Middle frontal gyrus (tissue), 1 donor: ENCODE results near the gene UCHL3.

Source experiments
- DNase-seq: peaks from one replicate; pipeline ENCODE4 v3.0.0-alpha.2; 2015; ENCODE audit warnings: low spot score; ENCODE audit errors: extremely low spot score

Gene UCHL3

DNA sequence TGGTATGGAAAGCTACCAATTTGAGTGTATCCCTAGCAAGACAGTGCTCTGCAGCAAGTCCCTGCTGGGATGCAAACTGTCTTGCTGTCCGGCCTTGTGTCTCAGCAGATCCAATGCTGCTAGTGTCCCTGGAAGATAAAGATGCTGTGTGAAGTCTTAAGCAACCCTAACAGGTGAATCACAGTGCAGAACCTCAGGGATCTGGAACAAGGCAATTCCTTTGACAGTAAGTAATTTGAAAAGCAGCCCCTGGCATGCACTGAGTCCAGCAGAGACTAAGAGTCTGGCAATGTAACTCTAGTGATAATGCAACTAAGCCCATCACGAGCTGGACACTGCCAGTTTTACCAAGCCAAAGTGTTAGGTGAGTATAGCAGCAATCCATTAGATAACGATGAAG lies 1.7 kb upstream of the UCHL3 start:
- no peak for DNase-seq

DNA sequence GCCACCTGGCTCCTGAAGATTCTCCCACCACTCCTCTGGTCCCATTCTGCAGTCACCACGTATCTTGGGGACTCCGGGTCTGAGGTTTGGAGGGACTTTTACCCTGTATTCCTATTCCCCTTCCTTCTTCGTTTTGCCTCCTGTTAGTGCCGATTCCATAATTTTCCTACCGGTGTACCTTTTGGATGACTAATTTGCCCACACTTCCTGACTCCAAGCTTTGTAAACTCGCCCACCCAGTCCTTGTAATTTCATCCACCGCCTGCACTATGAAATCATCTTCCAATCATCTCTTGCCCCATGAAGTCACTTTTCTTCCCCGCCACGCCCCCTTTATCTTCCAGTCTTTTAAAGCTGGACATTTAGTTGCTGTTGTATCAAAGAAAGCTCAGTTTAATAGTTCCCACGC lies 572 bp downstream of the UCHL3 start:
- no peak for DNase-seq

DNA sequence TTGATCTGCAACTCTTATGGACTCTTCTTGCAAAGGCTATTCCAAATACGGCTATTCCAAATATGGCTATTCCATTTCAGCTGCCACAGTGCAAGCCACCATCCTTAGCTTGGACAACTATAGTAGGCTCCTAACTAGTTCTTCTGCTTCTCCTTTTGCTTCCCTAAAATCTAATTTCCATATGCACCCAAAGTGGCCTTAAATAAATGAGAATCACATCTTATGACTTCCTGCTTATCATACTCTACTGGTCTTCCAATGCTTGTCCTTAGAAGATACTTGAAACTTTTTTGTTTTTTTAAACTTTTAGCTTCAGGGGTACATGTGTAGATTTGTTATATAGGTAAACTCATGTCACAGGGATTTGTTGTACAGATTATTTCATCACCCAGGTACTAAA lies 4.9 kb downstream of the UCHL3 start:
- DNase-seq: no peak

DNA sequence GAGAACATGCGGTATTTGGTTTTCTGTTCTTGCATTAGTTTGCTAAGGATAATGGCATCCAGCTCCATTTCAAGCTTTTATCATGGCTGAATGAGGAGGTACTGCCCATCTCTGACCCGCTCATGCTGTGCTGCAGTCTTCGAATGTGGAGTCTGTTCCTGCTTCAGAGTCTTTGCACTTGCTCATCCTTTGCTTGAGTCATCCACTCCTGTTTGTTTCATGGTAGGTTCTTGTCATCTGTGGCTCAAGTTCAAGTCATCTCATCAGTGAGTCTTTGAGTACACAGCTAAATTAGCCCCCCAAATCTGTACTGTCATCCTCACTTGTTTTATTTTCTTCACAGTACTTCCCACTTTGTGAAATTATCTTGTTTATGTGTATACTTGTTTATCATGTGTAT lies 5.4 kb downstream of the UCHL3 start:
- no peak for DNase-seq

DNA sequence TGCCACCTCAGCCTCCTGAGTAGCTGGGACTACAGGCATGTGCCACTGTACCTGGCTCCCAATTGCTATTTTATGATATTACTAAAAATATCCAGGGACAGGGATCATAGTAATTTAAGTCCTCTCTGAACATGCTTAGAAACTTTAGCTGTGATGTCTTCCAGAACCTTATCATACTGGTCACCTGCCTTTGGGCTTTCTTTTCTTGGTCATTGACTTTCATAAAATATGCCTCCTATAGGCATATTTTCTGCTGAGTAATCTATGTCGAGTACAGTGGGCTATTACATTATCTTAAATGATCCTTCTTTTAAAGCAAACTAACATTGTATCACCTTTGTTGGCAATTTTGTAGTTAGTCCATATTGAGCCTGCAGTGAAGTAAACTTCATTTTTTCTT lies 6.2 kb downstream of the UCHL3 start:
- DNase-seq: no peak

DNA sequence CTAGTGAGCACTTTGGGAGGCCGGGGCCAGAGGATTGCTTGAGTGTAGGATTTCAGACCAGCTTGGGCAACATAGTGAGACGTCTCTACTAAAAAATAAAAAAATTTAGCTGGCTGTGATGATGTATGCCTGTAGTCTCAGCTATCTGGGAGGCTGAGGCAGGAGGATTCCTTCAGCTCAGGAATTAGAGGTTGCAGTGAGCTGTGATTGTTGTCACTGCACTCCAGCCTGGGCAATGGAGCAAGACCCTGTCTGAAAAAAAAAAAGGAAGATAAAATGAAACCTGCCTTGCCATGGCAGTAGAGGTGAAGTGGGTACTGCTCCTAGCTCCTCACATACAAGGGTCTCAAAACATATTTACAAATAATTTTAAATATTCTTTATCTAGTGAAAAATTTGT lies 7.4 kb downstream of the UCHL3 start:
- no peak for DNase-seq

DNA sequence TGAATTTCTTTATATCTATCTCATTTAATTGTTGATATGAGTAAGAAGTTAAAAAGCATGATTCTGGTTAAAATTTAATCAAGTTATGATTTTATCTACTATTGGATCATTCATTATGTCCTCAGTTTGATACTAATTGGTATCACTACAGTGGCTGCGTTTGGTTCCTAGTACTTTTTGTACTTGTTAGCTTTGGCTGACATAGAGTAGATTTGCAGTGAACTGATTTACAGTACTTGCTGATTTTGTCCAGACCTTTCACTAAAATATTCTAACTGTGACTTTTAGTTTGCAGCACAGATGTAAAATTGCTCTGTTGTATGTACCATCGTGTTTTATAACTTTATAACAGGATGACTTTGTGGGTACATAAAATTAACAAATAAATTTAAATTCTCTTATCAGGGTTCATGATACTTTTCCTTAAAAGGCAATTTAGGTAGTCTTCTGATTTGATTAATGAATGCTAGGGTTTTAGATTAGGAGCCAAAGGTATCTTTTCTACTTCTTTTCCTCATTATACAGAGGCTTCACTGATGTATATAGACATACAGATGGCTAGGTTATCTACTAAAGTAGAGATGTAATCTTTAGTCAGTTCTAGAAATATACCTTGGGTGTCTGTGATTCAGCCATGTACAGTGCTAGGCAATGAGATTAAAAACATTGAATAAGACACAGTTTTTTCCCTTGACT lies 8.7 kb downstream of the UCHL3 start:
- no peak for DNase-seq

DNA sequence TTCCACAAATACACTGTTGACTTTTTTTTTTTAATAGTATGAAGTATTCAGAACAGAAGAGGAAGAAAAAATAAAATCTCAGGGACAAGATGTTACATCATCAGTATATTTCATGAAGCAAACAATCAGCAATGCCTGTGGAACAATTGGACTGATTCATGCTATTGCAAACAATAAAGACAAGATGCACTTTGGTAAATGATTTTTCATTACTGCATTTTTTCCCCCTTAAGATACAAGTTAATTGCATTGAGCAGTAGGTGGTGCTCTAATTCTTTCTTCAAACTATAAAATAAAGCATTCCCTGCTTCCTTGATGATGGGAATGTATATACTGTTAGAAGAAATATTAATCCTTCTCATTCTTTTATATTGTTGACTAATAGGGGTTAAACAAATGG lies 17.1 kb downstream of the UCHL3 start:
- DNase-seq: peak; percentile 12

DNA sequence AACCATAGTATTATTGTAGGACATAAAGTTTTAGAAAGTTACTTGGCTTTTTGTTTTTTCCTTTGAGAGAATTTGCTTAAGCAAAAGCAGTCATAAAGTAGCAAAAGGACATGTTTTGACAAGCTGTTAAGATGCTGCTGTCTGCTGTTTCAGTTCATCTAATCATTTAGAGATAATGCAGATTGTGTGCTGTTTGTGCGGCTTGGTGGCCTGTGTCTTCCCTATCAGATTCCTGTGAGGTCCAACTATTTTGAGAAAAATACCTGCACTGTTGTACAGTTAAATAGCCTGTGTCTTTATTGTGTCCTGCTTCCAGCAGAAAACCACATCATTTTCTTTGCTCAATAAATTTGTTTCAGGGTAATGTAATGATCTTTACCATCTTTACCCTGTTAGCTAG lies 20.0 kb downstream of the UCHL3 start:
- no peak for DNase-seq

DNA sequence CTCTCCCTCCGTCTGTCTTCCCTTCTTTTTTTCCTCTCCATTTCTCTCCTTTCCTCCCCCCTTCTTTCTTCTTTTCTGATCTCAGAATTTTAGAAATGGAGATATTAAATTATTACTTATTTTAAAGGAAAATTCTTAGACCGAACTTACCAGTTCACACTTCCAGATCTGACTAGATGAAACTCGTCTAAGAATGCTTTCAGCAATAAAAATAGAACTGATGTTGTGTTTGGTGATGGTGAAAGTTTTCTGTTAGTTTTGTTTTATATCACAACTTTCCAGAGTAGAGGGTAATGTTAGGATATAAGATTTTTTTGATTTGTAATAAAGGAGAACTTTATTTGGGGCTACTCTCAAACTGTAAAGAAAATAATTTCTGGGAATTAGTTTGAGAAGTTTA lies 29.9 kb downstream of the UCHL3 start:
- DNase-seq: no peak

DNA sequence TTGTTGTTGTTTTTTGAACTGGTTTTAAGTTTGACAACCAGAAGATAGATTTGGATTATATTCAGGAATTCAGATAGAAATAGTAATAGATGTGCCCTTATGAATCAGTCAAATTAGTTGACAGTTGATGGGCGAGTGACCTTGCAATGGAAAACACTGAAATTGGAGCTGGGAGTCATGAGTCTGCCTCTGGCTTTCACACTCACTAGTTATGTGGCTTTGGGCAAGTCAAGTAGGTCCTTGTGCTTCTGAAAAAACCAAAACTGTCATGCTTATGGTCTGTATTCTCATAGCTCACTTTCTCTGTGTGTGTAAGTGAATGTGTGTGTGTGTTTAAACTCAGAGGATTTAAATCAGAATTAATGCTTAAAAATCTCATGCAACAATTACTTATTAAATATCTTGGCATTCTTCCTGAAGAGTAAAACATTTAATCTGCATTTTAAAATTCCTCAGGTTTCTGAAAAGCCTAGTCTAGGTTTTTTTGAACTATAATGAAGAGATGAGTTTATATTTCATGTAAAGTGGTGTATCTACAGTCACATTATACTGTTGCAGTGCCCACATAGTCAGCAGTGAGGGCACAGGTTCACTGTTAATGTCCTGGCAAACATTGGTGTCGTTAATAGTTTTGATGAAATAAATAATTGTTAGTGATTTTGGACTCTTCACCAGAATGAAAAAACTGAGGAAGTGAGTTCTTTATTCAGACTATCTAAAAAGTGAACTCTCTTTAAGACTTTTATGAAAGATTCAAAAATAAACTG lies 32.5 kb downstream of the UCHL3 start:
- DNase-seq: no peak

DNA sequence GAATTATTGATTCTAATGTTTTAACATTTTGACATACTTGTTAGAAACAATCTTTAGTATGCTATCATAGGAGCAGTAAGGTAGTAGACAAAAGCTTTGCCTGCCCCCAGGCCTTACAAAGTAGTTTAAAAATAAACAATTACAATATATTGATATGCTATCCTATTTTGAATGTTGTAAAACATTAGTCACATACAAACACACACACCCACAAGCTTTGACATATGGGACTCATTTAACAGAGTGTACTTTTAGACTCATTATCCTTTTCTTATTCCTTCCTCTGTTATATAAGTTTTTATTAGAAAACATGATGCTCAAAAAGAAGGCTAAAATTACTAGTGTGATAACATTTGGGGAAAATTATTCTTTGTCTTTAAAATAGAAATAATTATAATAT lies 33.5 kb downstream of the UCHL3 start:
- DNase-seq: no peak

DNA sequence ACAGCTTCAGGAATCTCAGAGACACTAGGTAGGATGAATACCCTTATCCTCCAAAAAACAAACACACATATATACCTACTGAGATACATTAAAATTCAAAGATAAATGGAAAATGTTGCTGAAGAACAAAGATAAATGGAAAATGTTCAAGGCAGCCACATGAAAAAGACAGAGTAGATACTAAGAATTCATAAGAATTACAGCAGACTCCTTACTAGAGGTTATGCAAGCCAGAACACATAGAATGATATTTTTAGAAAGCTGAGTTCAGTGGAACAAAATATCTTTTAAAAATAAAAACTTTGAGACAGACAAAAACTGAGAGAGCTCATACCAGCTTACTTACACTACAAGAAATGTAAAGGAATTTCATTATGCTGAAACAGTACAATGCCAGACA lies 35.6 kb downstream of the UCHL3 start:
- no peak for DNase-seq

DNA sequence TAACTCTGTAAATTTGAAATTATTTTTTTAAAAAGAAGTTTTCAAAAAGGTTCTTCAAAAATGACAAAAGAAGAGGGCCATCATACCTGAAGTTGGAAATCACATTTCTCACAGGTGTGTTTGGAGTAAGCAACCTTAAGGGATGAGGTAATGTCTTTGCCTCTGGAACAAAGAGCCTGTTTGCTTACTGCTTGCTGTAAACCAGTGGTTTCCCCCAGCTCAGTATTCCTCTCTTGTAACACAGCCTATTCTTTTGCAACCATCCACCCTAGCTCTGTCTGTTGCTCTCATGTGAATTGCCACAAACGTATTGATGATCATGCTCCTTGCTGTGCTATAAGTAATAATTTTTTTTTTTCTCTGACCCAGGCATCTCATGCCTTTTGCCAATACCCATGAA lies 38.1 kb downstream of the UCHL3 start:
- no peak for DNase-seq

DNA sequence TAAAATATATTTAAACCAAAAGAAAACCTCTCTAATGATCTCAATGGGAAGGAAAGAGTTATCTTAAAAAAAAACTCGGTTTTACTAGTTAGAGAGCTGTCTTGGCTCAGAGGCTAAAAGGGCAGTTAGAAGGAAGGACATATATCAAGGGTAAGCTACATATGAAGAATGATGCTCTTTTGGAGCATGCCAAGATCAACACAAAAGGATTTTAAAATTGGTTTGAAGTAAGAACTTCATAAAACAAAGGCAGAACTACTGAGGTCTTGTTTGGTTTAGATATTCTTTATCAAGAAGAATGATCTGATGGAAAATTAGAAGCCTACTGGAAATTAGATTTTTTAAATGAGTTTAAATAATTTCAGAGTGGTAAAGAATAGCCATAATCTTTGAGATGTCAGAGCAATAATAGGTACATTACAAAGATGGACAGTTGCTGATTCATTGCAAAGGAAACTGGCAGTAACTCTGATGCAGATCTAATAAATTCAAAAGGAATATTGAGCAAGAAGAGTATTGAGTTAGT lies 47.1 kb downstream of the UCHL3 start:
- DNase-seq: no peak

DNA sequence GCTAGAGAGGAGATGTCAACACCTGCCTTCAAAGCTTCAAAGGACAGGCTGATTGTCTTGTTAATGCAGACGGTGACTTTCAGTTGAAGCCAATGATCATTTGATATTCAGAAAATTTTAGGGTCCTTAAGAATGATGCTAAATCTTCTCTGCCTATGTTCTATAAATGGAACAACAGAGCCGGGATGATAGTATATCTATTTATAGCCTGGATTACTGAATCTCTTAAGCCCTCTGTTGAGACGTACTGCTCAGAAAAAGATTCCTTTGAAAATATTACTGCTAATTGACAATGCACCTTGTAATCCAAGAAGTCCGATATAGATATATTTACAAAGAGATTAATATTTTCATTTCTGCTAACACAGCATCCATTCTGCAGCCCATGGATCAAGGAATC lies 50.8 kb downstream of the UCHL3 start:
- DNase-seq: no peak

DNA sequence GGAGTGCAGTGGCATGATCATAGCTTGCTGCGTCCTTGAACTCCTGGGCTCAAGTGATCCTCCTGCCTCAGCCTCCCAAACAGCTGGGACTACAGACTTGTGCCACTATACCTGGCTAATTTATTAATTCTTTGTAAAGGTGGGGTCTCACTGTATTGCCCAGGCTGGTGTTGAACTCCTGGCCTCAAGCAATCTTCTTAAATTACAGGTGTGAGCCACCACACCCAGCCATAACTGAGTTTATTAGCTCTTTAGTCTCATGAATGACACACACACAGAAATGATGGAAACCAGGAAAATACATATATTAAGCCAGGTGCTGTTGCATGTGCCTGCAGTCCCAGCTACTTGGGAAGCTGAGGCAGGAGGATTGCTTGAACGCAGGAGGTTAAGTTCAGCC lies 53.4 kb downstream of the UCHL3 start:
- no peak for DNase-seq

DNA sequence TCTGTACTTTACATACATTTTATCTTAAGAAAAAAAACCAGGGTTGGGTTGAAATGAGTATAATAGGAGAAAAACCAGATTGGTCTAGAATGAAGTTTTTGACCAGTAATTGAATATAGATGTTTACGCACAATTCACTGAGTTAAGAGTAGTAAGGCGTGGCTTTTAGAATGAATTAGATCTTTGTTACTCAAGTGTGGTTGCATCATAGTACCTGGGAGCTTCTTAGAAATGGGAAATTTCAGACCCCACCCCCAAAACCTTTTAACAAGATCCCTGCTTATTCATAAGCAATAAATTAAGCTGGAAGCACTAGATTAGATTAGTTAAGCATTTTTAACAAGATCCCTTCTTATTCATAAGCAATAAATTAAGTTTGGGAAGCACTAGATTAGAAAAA lies 57.9 kb downstream of the UCHL3 start:
- DNase-seq: no peak

DNA sequence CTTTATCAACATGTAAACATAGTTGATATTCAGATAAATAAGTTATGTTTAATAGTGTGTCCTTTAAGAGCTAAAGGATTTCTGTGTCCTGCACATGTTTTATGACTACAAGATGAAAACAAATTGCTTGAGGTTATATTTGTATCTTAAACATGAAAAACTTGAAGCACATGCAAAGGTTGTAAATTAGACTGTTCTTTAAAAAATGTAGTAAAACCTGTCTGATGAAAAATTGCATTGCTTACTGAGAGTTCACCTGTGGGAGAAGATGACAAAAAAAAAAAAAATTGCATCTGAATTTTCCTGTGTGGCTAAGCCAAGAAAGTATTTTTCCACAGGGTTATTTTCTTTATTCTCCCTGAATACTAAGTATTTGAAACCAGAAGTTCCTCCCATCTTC lies 60.9 kb downstream of the UCHL3 start:
- no peak for DNase-seq

DNA sequence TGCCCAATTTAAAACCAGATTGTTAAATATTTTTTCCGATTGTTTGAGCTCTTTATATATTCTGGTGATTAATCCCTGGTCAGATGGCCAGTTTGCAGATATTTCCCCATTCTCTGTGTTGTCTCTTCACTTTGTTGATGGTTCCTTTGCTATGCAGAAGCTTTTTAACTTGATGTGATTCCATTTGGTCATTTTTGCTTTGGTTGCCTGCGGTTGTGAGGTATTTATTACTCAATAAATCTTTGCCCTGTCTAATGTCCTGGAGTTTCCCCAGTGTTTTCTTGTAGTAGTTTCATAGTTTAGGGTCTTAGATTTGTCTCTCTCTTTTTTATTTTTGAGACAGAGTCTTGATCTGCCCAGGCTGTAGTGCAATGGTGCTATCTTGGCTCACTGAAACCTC lies 62.8 kb downstream of the UCHL3 start:
- DNase-seq: no peak

DNA sequence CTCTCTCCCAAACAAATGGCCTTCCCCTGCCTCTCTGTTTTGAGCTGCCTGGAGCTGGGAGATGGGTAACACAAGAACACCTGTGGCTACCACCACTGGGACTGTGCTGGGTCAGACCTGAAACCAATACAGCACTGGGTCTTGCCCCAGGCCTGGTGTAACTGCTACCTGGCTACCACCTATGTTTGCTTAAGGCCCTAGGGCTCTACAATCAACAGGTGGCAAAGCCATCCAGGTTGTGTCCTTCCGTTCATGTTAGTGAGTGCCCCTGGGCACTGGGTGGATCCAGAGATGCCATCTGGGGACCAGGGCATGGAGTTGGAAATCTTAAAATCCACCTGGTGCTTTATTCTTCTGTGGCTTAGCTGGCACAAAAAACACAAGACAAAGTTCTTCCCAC lies 67.6 kb downstream of the UCHL3 start:
- DNase-seq: no peak

DNA sequence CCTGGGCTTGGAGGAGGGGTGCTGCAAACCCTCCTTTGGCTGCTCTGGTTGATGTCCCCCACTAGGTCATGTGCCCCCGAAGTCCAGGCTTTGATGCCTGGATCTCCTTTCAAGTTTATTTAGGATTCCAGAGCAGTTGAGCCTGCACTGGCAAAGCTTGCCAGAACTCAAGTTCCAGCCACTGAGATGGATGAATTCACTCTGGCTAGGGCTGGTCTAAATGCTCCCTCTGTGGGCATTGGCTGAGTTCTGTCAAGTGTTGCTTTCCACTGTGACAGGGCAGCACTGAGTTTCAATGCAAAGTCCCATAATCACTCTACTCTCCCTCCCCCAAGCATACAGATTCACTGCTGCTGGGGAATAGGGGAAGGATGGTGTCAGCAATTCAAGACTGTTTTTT lies 68.7 kb downstream of the UCHL3 start:
- no peak for DNase-seq

DNA sequence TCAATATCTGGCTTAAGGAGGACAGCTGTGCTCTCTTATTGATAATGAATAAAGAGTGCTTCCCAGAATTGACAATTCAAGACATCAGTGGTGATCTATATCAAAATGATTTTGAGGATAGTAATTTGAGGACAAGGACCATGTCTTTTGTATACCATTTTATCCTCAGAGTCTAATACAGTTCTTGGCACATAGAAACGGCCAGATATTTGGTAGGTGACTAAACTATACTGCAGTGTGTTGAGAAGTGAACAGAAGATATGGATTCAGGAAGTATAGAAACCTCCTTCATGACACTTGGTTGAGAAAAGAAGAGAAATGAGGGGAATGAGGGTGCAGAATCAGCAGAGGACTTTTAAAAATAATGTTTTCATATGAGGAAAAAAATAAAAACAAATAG lies 70.4 kb downstream of the UCHL3 start:
- no peak for DNase-seq
